22Rv1 (cell line): ENCODE data around the gene ARVCF.

Source experiments
- ZFX ChIP-seq: fragments of 450-650 bp; IDR thresholded peaks from 2 replicates; pipeline ENCODE4 v1.6.1; 2017; ENCODE audit warnings: antibody characterized with exemption, borderline replicate concordance
- TF ChIP-seq, protein P1 (sequence below): fragments of 450-650 bp; IDR thresholded peaks from 2 replicates; pipeline ENCODE4 v1.5.1; 2017; ENCODE audit warnings: mild to moderate bottlenecking

DNA sequence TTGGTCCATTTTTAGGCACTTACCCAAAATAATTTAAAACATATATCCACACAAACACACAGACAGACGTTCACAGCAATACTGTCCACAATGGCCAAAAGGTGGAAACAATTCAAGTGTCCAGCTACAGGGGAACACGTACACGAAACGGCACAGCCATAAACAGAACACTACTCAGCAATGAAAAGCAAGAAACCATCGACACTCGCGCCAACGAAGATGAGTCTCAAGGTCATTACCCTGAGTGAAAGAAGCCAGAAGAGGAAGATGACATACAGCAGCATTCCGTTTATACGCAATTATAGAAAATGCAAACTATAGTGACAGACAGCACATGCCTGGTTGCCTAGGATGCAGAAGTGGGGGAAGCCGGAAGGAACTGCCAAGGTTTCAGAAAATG lies 88.4 kb downstream of the ARVCF start:
- TF ChIP-seq, protein P1, sequence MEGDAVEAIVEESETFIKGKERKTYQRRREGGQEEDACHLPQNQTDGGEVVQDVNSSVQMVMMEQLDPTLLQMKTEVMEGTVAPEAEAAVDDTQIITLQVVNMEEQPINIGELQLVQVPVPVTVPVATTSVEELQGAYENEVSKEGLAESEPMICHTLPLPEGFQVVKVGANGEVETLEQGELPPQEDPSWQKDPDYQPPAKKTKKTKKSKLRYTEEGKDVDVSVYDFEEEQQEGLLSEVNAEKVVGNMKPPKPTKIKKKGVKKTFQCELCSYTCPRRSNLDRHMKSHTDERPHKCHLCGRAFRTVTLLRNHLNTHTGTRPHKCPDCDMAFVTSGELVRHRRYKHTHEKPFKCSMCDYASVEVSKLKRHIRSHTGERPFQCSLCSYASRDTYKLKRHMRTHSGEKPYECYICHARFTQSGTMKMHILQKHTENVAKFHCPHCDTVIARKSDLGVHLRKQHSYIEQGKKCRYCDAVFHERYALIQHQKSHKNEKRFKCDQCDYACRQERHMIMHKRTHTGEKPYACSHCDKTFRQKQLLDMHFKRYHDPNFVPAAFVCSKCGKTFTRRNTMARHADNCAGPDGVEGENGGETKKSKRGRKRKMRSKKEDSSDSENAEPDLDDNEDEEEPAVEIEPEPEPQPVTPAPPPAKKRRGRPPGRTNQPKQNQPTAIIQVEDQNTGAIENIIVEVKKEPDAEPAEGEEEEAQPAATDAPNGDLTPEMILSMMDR = no peak
- TF ChIP-seq ZFX = no peak
